ENCODE data around the gene RAPGEF5. TPM values are rescaled to one million over a fixed set of nuclear protein-coding genes. Genes with fewer than 3 reads are reported as not detected.

Gene RAPGEF5
- total and polyA plus RNA-seq, 2 donors (not counting 3 experiments of a cell fraction or from before 2014, with no cell fraction given): 10.0 to 43.2 TPM

DNA sequence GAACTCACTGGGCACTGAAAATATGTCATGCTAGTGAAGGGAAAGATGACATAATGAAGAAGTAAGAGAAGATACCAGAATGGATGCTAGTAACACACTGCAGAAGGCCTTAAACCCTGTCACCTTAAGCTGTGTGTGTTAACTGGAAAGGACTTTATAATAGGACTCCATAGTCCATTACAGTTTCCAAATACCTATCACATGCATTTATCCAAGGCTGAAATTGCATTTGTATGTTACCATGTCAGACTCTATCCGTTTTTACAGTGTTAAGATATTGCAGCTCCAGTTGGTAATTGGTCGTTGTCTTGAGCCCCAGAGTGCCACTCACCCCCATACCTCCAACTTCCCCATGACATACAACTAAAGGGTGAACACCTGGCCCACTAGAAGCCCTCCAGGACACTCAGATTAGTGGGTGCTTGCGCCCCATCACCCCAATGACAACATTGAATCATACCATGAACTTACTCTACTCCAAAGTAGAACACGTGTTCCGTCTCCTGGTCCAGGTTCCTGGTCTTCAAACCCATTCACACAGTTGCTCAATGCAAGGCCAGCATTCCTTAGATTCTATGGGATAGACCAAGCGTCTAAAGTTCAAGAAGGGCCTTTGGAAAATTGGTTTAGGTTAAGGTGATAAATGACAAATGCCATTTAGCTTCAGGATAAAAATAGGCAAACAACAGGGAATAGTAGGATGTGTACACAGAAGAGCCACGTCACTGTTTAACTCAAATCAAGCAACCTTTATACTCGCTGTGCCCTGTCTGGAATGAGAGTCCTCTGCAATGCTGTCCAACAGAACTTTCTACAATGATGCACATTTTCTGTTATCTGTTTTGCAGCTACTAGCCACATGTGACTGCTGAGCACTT is 2.1 kb upstream of the RAPGEF5 start:
- intact Hi-C loops (cut with micrococcal nuclease): loop anchor here (5.0 kb wide), 2 partner anchors 128 to 247 kb away; no protein-coding TSS in a partner anchor
- dilution Hi-C loops (cut with MboI; ENCODE audit: extremely low pct_ligation_motif_present, low sequenced_read_pairs): no loop called here

GRCh38 chr7:22357311-22358175 is 589 bp upstream of the RAPGEF5 start:
- no peak overlapping the region for H3K27ac ChIP-seq (ENCODE audit: insufficient read depth, low read depth, low read length)
- H3K4me2 ChIP-seq (ENCODE audit: insufficient read depth, low read length): peak overlapping the region; percentile 14
- peak; percentile 56 for DNase-seq (ENCODE audit: low read depth, low spot score)
- H3K36me3 ChIP-seq (ENCODE audit: control insufficient read depth in 2 of 2, extremely low read depth in 1 of 2, insufficient read depth in 2 of 2, low read length in 2 of 2): no peaks in the 10 kb centered on the region
- intact Hi-C loops (cut with micrococcal nuclease): loop anchor here (1.0 to 5.0 kb wide), 4 partner anchors 88 to 245 kb away; no protein-coding TSS in a partner anchor
- H3K4me3 ChIP-seq (replicated peaks in 1 of 3; ENCODE audit: insufficient read depth in 1 of 3, low read depth in 1 of 3, low read length in 3 of 3): peak overlapping the region in 1 of 3 experiments; percentile 52
- H3K79me2 ChIP-seq (ENCODE audit: control insufficient read depth, insufficient read depth, low read length): no peaks in the 10 kb centered on the region
- H3K9me1 ChIP-seq (replicated peaks; ENCODE audit: control insufficient read depth, extremely low read depth, insufficient read depth, low read length): no peaks in the 10 kb centered on the region
- POLR2A ChIA-PET: no interaction called here
- no TSS peak for BruUV-seq (replicated peaks)
- no peak for TF ChIP-seq MYC (IDR thresholded peaks at IDR 0.05; ENCODE audit: low read depth, low read length)
- TF ChIP-seq, protein P1, sequence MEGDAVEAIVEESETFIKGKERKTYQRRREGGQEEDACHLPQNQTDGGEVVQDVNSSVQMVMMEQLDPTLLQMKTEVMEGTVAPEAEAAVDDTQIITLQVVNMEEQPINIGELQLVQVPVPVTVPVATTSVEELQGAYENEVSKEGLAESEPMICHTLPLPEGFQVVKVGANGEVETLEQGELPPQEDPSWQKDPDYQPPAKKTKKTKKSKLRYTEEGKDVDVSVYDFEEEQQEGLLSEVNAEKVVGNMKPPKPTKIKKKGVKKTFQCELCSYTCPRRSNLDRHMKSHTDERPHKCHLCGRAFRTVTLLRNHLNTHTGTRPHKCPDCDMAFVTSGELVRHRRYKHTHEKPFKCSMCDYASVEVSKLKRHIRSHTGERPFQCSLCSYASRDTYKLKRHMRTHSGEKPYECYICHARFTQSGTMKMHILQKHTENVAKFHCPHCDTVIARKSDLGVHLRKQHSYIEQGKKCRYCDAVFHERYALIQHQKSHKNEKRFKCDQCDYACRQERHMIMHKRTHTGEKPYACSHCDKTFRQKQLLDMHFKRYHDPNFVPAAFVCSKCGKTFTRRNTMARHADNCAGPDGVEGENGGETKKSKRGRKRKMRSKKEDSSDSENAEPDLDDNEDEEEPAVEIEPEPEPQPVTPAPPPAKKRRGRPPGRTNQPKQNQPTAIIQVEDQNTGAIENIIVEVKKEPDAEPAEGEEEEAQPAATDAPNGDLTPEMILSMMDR (IDR thresholded peaks at IDR 0.05; ENCODE audit: extremely low read depth in 1 of 2, insufficient read depth in 1 of 2, low read depth in 1 of 2, low read length in 2 of 2): no peak
- TF ChIP-seq JUN (IDR thresholded peaks at IDR 0.05; ENCODE audit: borderline replicate concordance, insufficient read depth, insufficient read length, low read depth): no peak
- TF ChIP-seq FOS (IDR thresholded peaks at IDR 0.05; ENCODE audit: borderline replicate concordance, insufficient read depth, low read length): peak; percentile 22
- TF ChIP-seq, protein P2, sequence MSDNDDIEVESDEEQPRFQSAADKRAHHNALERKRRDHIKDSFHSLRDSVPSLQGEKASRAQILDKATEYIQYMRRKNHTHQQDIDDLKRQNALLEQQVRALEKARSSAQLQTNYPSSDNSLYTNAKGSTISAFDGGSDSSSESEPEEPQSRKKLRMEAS (IDR thresholded peaks at IDR 0.05; ENCODE audit: insufficient read depth, insufficient read length): no peak
- no peak for TF ChIP-seq POLR2A (IDR thresholded peaks at IDR 0.05; ENCODE audit: low read depth, low read length)
- TF ChIP-seq POLR2AphosphoS5 (IDR thresholded peaks at IDR 0.05; ENCODE audit: insufficient read depth, low read depth, low read length): no peak
- TF ChIP-seq EZH2 (IDR thresholded peaks at IDR 0.05; ENCODE audit: borderline replicate concordance, low read depth, low read length, severe bottlenecking): no peak
- TF ChIP-seq GATA2 (IDR thresholded peaks at IDR 0.05; ENCODE audit: insufficient read depth, insufficient read length, low read depth, low read length): no peak
- peak overlapping the region; percentile 7 for H2AFZ ChIP-seq (ENCODE audit: low read depth, low read length)
- peaks cover 3% of the 10 kb centered on the region for H3K4me1 ChIP-seq (ENCODE audit: control insufficient read depth, extremely low read depth, insufficient read depth, low read length)
- dilution Hi-C loops (cut with MboI; ENCODE audit: extremely low pct_ligation_motif_present, low sequenced_read_pairs): no loop called here
- FAIRE-seq: peak; percentile 88
- H4K20me1 ChIP-seq (replicated peaks; ENCODE audit: control insufficient read depth, extremely low read depth, insufficient read depth, low read length): no peaks in the 10 kb centered on the region
- H3K27me3 ChIP-seq (ENCODE audit: control insufficient read depth in 2 of 2, insufficient read depth in 2 of 2, low read length in 2 of 2): no peaks in the 10 kb centered on the region
- no peaks in the 10 kb centered on the region for H3K9me3 ChIP-seq (replicated peaks; ENCODE audit: control insufficient read depth, insufficient read depth, low read length)
- CTCF ChIA-PET: interaction anchor here (1.0 kb wide), 1 partner anchor 44 kb away, joined by 3 read pairs; no protein-coding TSS in a partner anchor
- no peak overlapping the region for H3K9ac ChIP-seq (replicated peaks; ENCODE audit: extremely low read depth, insufficient read depth, low read length)

More for the DNA sequence above, 2.1 kb upstream of the RAPGEF5 start:
- TF ChIP-seq FOS (IDR thresholded peaks at IDR 0.05; ENCODE audit: borderline replicate concordance, insufficient read depth, low read length) (no peak), EZH2 (IDR thresholded peaks at IDR 0.05; ENCODE audit: borderline replicate concordance, low read depth, low read length, severe bottlenecking) (no peak), JUN (IDR thresholded peaks at IDR 0.05; ENCODE audit: borderline replicate concordance, insufficient read depth, insufficient read length, low read depth) (no peak), POLR2A (IDR thresholded peaks at IDR 0.05; ENCODE audit: low read depth, low read length) (no peak), MYC (IDR thresholded peaks at IDR 0.05; ENCODE audit: low read depth, low read length) (no peak)
- Histone ChIP-seq H3K9me3 (replicated peaks; ENCODE audit: control insufficient read depth, insufficient read depth, low read length) (no peaks in the 10 kb centered on the region), H3K4me3 (replicated peaks in 1 of 3; ENCODE audit: insufficient read depth in 1 of 3, low read depth in 1 of 3, low read length in 3 of 3) (no peak overlapping the region), H3K79me2 (ENCODE audit: control insufficient read depth, insufficient read depth, low read length) (no peaks in the 10 kb centered on the region), H3K36me3 (ENCODE audit: control insufficient read depth in 2 of 2, extremely low read depth in 1 of 2, insufficient read depth in 2 of 2, low read length in 2 of 2) (no peaks in the 10 kb centered on the region), H3K27ac (ENCODE audit: insufficient read depth, low read depth, low read length) (no peak overlapping the region), H3K4me1 (ENCODE audit: control insufficient read depth, extremely low read depth, insufficient read depth, low read length) (peaks cover 3% of the 10 kb centered on the region), H2AFZ (ENCODE audit: low read depth, low read length) (no peak overlapping the region), H4K20me1 (replicated peaks; ENCODE audit: control insufficient read depth, extremely low read depth, insufficient read depth, low read length) (no peaks in the 10 kb centered on the region), H3K27me3 (ENCODE audit: control insufficient read depth in 2 of 2, insufficient read depth in 2 of 2, low read length in 2 of 2) (no peaks in the 10 kb centered on the region), H3K9me1 (replicated peaks; ENCODE audit: control insufficient read depth, extremely low read depth, insufficient read depth, low read length) (no peaks in the 10 kb centered on the region), H3K9ac (replicated peaks; ENCODE audit: extremely low read depth, insufficient read depth, low read length) (no peak overlapping the region), H3K4me2 (ENCODE audit: insufficient read depth, low read length) (no peak overlapping the region)
- ChIA-PET POLR2A (no interaction called here), CTCF (interaction anchor here (0.9 to 1.4 kb wide), 2 partner anchors 12 kb away, joined by 4 read pairs; no protein-coding TSS in a partner anchor)
- DNase-seq (ENCODE audit: low read depth, low spot score) (no peak), FAIRE-seq (peak; percentile 21)
- no TSS peak for BruUV-seq (replicated peaks)

All from endothelial cell of umbilical vein (primary cell).